SK-N-SH treated with all-trans-retinoic acid at 6 μM for 48 hours (cell line): Measurements from ENCODE around the gene CCDC187.

Experiments
- ARNTL ChIP-seq: fragments of 450-650 bp; formaldehyde crosslinking; IDR thresholded peaks from 2 replicates; pipeline ENCODE4 v1.5.0; 2020; ENCODE audit warnings: low read depth, mild to moderate bottlenecking, moderate library complexity, borderline replicate concordance
- CREB5 ChIP-seq: fragments of 250-450 bp; sonication (Bioruptor Pico); IDR thresholded peaks from 2 replicates; pipeline ENCODE4 v1.5.1; 2020; ENCODE audit warnings: low read depth, mild to moderate bottlenecking, moderate library complexity
- CSDC2 ChIP-seq: fragments of 250-450 bp; sonication (Bioruptor Pico); IDR thresholded peaks from 2 replicates; pipeline ENCODE4 v1.5.0; 2020; ENCODE audit warnings: mild to moderate bottlenecking, moderate library complexity
- GLIS3 ChIP-seq: fragments of 250-450 bp; sonication (Bioruptor Pico); IDR thresholded peaks from 2 replicates; pipeline ENCODE4 v1.5.0; 2020; ENCODE audit warnings: mild to moderate bottlenecking, moderate library complexity
- PATZ1 ChIP-seq: fragments of 250-450 bp; sonication (Bioruptor Pico); IDR thresholded peaks from 2 replicates; pipeline ENCODE4 v1.8.0; 2020; ENCODE audit warnings: mild to moderate bottlenecking, moderate library complexity, borderline replicate concordance
- POU6F1 ChIP-seq: fragments of 250-450 bp; sonication (Bioruptor Pico); IDR thresholded peaks from 2 replicates; pipeline ENCODE4 v1.8.0; 2021; ENCODE audit warnings: low read depth, mild to moderate bottlenecking, moderate library complexity, borderline replicate concordance
- PPARA ChIP-seq: fragments of 250-450 bp; sonication (Bioruptor Pico); IDR thresholded peaks from 2 replicates; pipeline ENCODE4 v1.5.0; 2020; ENCODE audit warnings: mild to moderate bottlenecking, borderline replicate concordance
- RARB ChIP-seq: fragments of 250-450 bp; sonication (Bioruptor Pico); IDR thresholded peaks from 2 replicates; pipeline ENCODE4 v1.8.0; 2021; ENCODE audit warnings: mild to moderate bottlenecking, moderate library complexity
- TCF4 ChIP-seq: fragments of 250-450 bp; sonication (Bioruptor Pico); IDR thresholded peaks from 2 replicates; pipeline ENCODE4 v1.8.0; 2021; ENCODE audit warnings: mild to moderate bottlenecking, moderate library complexity, borderline replicate concordance
- TOX ChIP-seq: fragments of 250-450 bp; sonication (Bioruptor Pico); IDR thresholded peaks from 2 replicates; pipeline ENCODE4 v1.8.0; 2021; ENCODE audit warnings: mild to moderate bottlenecking, moderate library complexity, borderline replicate concordance
- TSHZ2 ChIP-seq: fragments of 250-450 bp; sonication (Bioruptor Pico); IDR thresholded peaks from 2 replicates; pipeline ENCODE4 v1.5.0; 2020; ENCODE audit warnings: mild to moderate bottlenecking, moderate library complexity
- ZFP3 ChIP-seq: fragments of 250-450 bp; sonication (Bioruptor Pico); IDR thresholded peaks from 2 replicates; pipeline ENCODE4 v1.5.0; 2020; ENCODE audit warnings: mild to moderate bottlenecking, moderate library complexity
- ZNF70 ChIP-seq: fragments of 450-650 bp; formaldehyde crosslinking; IDR thresholded peaks from 2 replicates; pipeline ENCODE4 v1.5.0; 2020; ENCODE audit warnings: mild to moderate bottlenecking, moderate library complexity

GRCh38 chr9:136351252-136351800 lies 47.4 kb upstream of the CCDC187 start:
- no peak for TF ChIP-seq ARNTL (CRISPR knock-in tag)
- TF ChIP-seq PATZ1 (CRISPR knock-in tag) = no peak
- no peak for TF ChIP-seq POU6F1 (CRISPR knock-in tag)
- TF ChIP-seq TCF4 (CRISPR knock-in tag) = no peak
- TF ChIP-seq RARB (CRISPR knock-in tag) = no peak
- no peak for TF ChIP-seq CREB5 (CRISPR knock-in tag)
- TF ChIP-seq ZNF70 (CRISPR knock-in tag) = no peak
- no peak for TF ChIP-seq ZFP3 (CRISPR knock-in tag)
- no peak for TF ChIP-seq CSDC2 (CRISPR knock-in tag)
- no peak for TF ChIP-seq PPARA
- TF ChIP-seq GLIS3 (CRISPR knock-in tag) = no peak
- TF ChIP-seq TOX = no peak
- TF ChIP-seq TSHZ2 (CRISPR knock-in tag) = no peak
